OCI-LY3 (cell line): ENCODE results near the gene XCL2.

ENCODE experiments used
- H2AFZ ChIP-seq: fragments of 200-600, 300-600 bp; shearing (Covaris generic); 2 replicates; pipeline ENCODE4 v1.6.0; 2014; ENCODE audit warnings: antibody characterized with exemption, low read depth, low read length
- H3K27ac ChIP-seq: fragments of 200-600, 300-600 bp; sonication (generic); 2 replicates; pipeline ENCODE4 v1.5.1; 2014; ENCODE audit warnings: mild to moderate bottlenecking, low read length, moderate library complexity, mixed read lengths
- H3K27me3 ChIP-seq: fragments of 200-600, 300-600 bp; sonication (generic); 2 replicates; pipeline ENCODE4 v1.6.1; 2014; ENCODE audit warnings: low read depth, low read length, mixed read lengths
- H3K36me3 ChIP-seq: fragments of 200-600, 300-600 bp; sonication (generic); replicated peaks from 2 replicates; pipeline ENCODE3; 2014; ENCODE audit warnings: low read depth, low read length, mixed read lengths
- H3K4me1 ChIP-seq: fragments of 300-600, 200-600 bp; sonication (generic); 2 replicates; pipeline ENCODE4 v1.6.1; 2014; ENCODE audit warnings: low read length, mixed read lengths
- H3K4me2 ChIP-seq: fragments of 200-600, 300-600 bp; sonication (generic); 2 replicates; pipeline ENCODE4 v1.6.1; 2014; ENCODE audit warnings: low read length, mixed read lengths
- H3K4me3 ChIP-seq: fragments of 300-600, 200-600 bp; sonication (generic); 2 replicates; pipeline ENCODE4 v1.5.1; 2014; ENCODE audit warnings: antibody characterized with exemption, mild to moderate bottlenecking, low read length, moderate library complexity
- H3K79me2 ChIP-seq: fragments of 300-600, 200-600 bp; shearing (Covaris generic); 2 replicates; pipeline ENCODE4 v1.6.1; 2014; ENCODE audit warnings: mild to moderate bottlenecking, low read length, mixed read lengths
- H3K9ac ChIP-seq: fragments of 300-600, 200-600 bp; shearing (Covaris generic); 2 replicates; pipeline ENCODE4 v1.6.0; 2014; ENCODE audit warnings: mild to moderate bottlenecking, low read length, moderate library complexity
- H3K9me3 ChIP-seq: fragments of 200-600, 300-600 bp; shearing (Covaris generic); 2 replicates; pipeline ENCODE4 v1.6.1; 2014; ENCODE audit warnings: low read length, mixed read lengths; ENCODE audit not compliant: insufficient read depth
- H4K20me1 ChIP-seq: fragments of 200-600, 300-600 bp; sonication (generic); 2 replicates; pipeline ENCODE4 v1.6.1; 2016; ENCODE audit warnings: low read length, mixed read lengths; ENCODE audit not compliant: insufficient read depth
- EZH2phosphoT487 ChIP-seq: fragments of 200-600 bp; shearing (Covaris generic); IDR thresholded peaks from 2 replicates; pipeline ENCODE4 v1.6.1; 2018; ENCODE audit warnings: antibody characterized with exemption, mixed run types, low read depth
- TF ChIP-seq, protein P1 (sequence below): fragments of 200-600, 300-600 bp; sonication (generic); IDR thresholded peaks from 2 replicates; pipeline ENCODE4 v1.5.1; 2014; ENCODE audit warnings: antibody characterized with exemption, low read length, low read depth

The XCL2 gene

DNA sequence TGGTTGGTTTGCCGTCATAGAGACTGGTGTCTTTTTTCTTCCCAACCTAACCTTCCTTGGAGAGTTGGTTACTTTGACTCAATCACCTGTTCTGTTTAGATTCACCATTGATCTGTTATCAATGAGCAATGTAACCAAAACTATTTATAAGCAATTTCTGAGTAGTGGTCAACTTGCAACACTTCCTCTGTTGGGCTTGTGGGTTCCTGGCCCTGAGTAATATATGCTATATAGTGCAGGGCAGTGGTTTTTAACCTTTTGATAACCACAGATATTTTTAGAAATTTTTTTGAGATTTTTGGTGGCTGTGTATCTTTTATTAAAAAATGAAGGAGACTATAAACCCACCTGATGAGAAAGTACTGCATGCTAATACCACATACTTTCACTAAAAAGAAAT, 23.2 kb upstream of the XCL2 start:
- no peak for TF ChIP-seq EZH2phosphoT487
- TF ChIP-seq, protein P1, sequence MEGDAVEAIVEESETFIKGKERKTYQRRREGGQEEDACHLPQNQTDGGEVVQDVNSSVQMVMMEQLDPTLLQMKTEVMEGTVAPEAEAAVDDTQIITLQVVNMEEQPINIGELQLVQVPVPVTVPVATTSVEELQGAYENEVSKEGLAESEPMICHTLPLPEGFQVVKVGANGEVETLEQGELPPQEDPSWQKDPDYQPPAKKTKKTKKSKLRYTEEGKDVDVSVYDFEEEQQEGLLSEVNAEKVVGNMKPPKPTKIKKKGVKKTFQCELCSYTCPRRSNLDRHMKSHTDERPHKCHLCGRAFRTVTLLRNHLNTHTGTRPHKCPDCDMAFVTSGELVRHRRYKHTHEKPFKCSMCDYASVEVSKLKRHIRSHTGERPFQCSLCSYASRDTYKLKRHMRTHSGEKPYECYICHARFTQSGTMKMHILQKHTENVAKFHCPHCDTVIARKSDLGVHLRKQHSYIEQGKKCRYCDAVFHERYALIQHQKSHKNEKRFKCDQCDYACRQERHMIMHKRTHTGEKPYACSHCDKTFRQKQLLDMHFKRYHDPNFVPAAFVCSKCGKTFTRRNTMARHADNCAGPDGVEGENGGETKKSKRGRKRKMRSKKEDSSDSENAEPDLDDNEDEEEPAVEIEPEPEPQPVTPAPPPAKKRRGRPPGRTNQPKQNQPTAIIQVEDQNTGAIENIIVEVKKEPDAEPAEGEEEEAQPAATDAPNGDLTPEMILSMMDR: no peak

DNA sequence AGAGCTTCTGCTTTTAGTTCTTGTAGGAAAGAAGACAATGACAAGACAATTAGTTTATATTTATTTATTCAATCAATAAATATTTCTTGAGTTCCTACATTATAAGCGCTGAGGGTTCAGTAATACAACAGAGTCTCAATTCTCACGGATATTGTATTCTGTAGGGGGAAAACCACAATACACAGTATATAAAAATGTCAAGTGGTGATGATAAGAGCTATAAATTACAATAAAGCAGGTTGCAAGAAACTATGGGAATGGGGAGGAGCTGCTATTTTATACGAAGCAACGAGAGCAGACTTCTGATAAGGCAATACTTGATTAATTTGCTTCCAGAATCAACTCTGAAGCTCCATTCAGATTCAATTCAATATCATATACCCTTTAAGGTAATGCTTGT, 22.0 kb upstream of the XCL2 start:
- H3K9me3 ChIP-seq: no peaks in the 10 kb centered on the region
- no peak overlapping the region for H3K4me2 ChIP-seq
- H3K4me1 ChIP-seq: peaks cover 5% of the 10 kb centered on the region
- H3K9ac ChIP-seq: no peak overlapping the region
- no peaks in the 10 kb centered on the region for H3K36me3 ChIP-seq
- no peaks in the 10 kb centered on the region for H4K20me1 ChIP-seq
- no peaks in the 10 kb centered on the region for H3K79me2 ChIP-seq
- peaks cover 52% of the 10 kb centered on the region for H3K27me3 ChIP-seq
- H2AFZ ChIP-seq: no peak overlapping the region
- H3K27ac ChIP-seq: no peak overlapping the region
- H3K4me3 ChIP-seq: no peak overlapping the region
- TF ChIP-seq EZH2phosphoT487: no peak
- TF ChIP-seq, protein P1: no peak

More for the DNA sequence above, 23.2 kb upstream of the XCL2 start:
- H3K36me3 ChIP-seq: no peaks in the 10 kb centered on the region
- peaks cover 64% of the 10 kb centered on the region for H3K27me3 ChIP-seq
- H3K27ac ChIP-seq: no peak overlapping the region
- no peaks in the 10 kb centered on the region for H4K20me1 ChIP-seq
- H3K9me3 ChIP-seq: no peaks in the 10 kb centered on the region
- no peak overlapping the region for H3K9ac ChIP-seq
- H3K4me2 ChIP-seq: no peak overlapping the region
- no peak overlapping the region for H3K4me3 ChIP-seq
- no peak overlapping the region for H2AFZ ChIP-seq
- H3K4me1 ChIP-seq: peaks cover under 1% of the 10 kb centered on the region
- no peaks in the 10 kb centered on the region for H3K79me2 ChIP-seq

DNA sequence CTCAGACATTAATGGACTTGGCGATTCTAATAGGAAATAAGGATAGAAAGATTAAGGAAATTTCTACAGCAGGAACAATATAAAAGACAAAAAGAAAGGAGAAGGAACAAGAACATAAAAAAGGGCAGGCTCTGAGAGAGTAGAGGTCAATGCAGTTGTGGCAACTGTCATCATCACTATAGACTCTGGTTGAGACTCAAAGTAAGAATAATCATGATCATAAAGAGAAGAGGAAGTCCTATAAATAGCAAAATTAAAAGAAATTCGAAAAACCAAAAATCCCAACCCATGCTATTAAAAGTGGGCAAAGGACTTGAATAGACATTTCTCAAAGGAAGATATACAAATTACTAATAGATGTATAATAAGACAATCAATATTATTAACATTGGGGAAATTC, 18.2 kb upstream of the XCL2 start:
- TF ChIP-seq EZH2phosphoT487: no peak
- TF ChIP-seq, protein P1: no peak

DNA sequence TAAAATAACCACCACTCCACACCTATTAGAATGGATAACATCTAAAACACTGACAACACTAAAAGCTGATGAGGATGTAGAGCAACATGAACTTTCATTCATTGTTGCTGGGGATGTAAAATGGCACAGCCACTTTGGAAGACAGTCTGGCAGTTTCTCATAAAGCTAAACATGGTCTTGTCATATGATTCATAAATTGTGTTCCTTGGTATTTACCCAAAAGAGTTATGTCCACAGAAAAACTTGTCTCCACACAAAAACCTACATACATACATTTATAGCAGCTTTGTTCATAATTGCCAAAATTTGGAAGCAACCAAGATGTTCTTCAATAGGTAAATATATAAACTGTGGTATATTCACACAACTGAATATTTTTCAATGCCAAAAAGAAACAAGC, 16.6 kb upstream of the XCL2 start:
- H3K27ac ChIP-seq: no peak overlapping the region
- no peak for TF ChIP-seq EZH2phosphoT487
- TF ChIP-seq, protein P1: no peak
- H3K9ac ChIP-seq: no peak overlapping the region
- H3K36me3 ChIP-seq: no peaks in the 10 kb centered on the region
- no peak overlapping the region for H3K4me2 ChIP-seq
- H3K27me3 ChIP-seq: peaks cover 12% of the 10 kb centered on the region; the same call in 1 of the 2 replicates
- no peak overlapping the region for H3K4me3 ChIP-seq
- H4K20me1 ChIP-seq: no peaks in the 10 kb centered on the region
- H2AFZ ChIP-seq: no peak overlapping the region
- no peaks in the 10 kb centered on the region for H3K9me3 ChIP-seq
- peaks cover 5% of the 10 kb centered on the region for H3K4me1 ChIP-seq
- no peaks in the 10 kb centered on the region for H3K79me2 ChIP-seq

More for the DNA sequence above, 18.2 kb upstream of the XCL2 start:
- H3K9ac ChIP-seq: no peak overlapping the region
- H2AFZ ChIP-seq: no peak overlapping the region
- H3K27ac ChIP-seq: no peak overlapping the region
- H3K9me3 ChIP-seq: no peaks in the 10 kb centered on the region
- H4K20me1 ChIP-seq: no peaks in the 10 kb centered on the region
- H3K27me3 ChIP-seq: peaks cover 26% of the 10 kb centered on the region
- H3K4me1 ChIP-seq: peaks cover 5% of the 10 kb centered on the region
- no peaks in the 10 kb centered on the region for H3K79me2 ChIP-seq
- H3K4me3 ChIP-seq: no peak overlapping the region
- no peak overlapping the region for H3K4me2 ChIP-seq
- no peaks in the 10 kb centered on the region for H3K36me3 ChIP-seq
